ENCODE data around the gene PRDX5.
A peak's percentile ranks its signal among the peaks of the same experiment; 100 is the strongest.

Gene PRDX5

DNA sequence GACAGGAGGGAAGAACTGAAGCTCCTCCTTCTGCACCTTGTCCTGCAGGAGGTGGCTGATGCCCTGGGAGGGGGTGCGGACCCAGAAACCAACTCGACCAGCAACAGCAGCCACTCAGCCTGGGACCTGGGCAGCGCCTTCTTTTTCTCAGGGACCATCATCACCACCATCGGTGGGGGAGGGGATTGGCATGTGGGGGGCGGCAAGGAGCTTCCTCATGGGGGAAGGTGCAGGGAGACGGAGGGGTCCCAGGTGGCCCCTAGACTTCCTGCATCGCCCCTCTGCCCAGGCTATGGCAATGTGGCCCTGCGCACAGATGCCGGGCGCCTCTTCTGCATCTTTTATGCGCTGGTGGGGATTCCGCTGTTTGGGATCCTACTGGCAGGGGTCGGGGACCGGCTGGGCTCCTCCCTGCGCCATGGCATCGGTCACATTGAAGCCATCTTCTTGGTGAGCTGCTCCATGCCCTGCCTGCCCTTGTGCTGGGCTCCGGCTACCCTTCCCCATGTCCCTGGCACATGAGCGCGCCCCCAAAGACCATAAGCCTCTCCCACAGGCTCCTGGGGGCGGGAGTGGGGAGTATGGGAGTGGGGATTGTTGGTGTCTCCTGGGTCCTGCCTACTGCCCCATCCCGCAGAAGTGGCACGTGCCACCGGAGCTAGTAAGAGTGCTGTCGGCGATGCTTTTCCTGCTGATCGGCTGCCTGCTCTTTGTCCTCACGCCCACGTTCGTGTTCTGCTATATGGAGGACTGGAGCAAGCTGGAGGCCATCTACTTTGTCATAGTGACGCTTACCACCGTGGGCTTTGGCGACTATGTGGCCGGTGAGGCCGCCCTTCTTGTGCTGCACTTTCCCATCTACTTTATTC, 20.9 kb upstream of the PRDX5 start:
- Mint-ChIP-seq H3K4me1 (ENCODE audit: low read depth) (peaks cover 11% of the 10 kb centered on the region), H3K9me3 (no peaks in the 10 kb centered on the region), H3K36me3 (ENCODE audit: low read depth) (no peaks in the 10 kb centered on the region), H3K27ac (no peak overlapping the region), H3K4me3 (no peak overlapping the region), H3K27me3 (ENCODE audit: low read depth) (peaks cover 87% of the 10 kb centered on the region)

DNA sequence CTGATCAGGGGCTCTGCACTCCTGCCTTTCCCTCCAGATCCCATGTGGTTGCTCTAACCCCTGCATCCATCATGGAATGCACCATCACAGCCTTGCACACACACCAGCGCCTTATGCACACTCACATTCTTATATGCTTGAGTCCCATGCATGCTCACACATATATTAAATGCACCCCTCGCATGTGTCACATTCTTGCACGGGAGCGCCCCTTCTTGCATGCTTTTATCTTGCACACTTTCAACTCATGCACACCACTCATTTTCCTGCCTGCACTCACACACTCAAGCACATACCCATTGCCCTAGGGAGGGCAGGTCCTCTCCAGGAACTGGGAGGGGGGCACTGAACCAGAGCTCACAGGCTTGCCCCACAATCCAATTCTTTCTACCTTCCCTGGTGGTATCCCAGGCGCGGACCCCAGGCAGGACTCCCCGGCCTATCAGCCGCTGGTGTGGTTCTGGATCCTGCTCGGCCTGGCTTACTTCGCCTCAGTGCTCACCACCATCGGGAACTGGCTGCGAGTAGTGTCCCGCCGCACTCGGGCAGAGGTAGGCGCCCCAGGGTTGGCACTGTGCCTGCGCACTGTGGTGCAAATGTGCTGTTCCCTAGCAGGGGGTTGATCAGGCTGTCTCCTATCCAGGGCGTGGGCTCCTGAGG, 20.1 kb upstream of the PRDX5 start:
- Mint-ChIP-seq H3K9me3 (no peaks in the 10 kb centered on the region), H3K4me1 (ENCODE audit: low read depth) (peaks cover 11% of the 10 kb centered on the region), H3K36me3 (ENCODE audit: low read depth) (no peaks in the 10 kb centered on the region), H3K4me3 (no peak overlapping the region), H3K27me3 (ENCODE audit: low read depth) (peaks cover 81% of the 10 kb centered on the region), H3K27ac (no peak overlapping the region)

DNA sequence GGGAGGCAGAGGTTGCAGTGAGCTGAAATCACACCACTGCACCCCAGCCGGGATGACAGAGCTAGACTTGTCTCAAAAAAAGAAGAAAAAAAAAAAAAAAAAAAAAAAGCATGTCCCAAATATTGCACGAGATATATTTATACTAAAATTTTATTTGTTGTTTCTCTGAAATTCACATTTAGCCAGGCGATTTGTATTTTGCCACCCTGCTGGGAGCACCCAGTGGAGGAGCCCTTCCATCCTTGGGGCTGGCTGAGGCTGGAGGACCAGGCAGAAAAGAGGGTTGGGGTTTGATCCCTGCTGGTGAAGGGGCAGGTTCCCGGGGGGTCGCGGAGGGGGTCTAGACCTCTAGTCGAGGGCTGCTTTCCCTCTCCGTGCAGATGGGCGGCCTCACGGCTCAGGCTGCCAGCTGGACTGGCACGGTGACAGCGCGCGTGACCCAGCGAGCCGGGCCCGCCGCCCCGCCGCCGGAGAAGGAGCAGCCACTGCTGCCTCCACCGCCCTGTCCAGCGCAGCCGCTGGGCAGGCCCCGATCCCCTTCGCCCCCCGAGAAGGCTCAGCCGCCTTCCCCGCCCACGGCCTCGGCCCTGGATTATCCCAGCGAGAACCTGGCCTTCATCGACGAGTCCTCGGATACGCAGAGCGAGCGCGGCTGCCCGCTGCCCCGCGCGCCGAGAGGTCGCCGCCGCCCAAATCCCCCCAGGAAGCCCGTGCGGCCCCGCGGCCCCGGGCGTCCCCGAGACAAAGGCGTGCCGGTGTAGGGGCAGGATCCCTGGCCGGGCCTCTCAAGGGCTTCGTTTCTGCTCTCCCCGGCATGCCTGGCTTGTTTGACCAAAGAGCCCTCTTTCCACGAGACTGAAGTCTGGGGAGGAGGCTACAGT, 18.7 kb upstream of the PRDX5 start:
- peak overlapping the region; percentile 63 for H3K4me3 Mint-ChIP-seq
- no peaks in the 10 kb centered on the region for H3K9me3 Mint-ChIP-seq
- H3K27ac Mint-ChIP-seq, result peak overlapping the region; percentile 36
- H3K4me1 Mint-ChIP-seq (ENCODE audit: low read depth), result peaks cover 15% of the 10 kb centered on the region
- H3K36me3 Mint-ChIP-seq (ENCODE audit: low read depth), result no peaks in the 10 kb centered on the region
- H3K27me3 Mint-ChIP-seq (ENCODE audit: low read depth), result peaks cover 67% of the 10 kb centered on the region

DNA sequence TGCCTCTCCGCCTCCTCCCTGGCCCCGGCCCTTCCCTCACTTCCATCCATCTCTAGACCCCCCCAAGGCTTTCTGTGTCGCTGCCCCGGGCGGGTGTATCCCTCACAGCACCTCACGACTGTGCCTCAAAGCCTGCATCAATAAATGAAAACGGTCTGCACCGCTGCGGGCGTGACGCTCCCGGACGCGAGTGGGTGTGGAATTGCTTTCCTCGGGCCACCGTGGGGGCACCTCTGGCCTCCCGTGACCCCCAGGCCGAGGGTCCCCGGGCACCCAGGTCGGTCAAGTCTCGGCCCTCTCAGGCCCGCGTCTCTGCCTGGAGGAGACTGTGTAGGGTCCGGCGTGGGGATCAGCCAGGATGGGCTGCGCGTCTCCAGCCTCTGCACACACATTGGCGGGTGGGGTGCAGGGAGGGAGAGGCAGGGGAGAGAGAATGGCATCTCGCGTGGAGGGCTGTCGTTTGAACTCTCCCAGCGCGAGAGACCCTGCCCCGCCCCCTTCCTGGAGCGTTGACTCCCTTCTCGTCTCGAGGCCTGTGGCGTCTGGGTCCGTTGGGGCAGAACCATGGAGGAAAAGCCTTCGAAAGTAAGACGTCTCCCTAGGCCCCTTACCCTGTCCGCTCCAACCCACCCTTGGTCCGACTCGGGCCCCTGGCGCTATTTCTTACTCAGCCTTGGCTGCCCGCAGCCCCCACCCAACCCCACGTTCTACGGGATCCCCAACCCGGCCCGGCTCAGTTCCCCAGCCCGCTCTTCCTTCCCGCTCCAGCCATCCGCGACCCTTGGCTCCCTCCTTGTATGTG, 17.9 kb upstream of the PRDX5 start, which contains the start of gene CATSPERZ:
TSS of gene CATSPERZ (plus strand) at position 512 of the 802 bp plus-strand sequence. CDS start at position 565, 53 bp downstream.
- H3K36me3 Mint-ChIP-seq (ENCODE audit: low read depth), result no peaks in the 10 kb centered on the region
- peak within 1 kb of the TSS; percentile 76 for H3K4me3 Mint-ChIP-seq
- peak within 1 kb of the TSS; percentile 36 for H3K27ac Mint-ChIP-seq
- H3K27me3 Mint-ChIP-seq (ENCODE audit: low read depth), result peaks cover 60% of the 10 kb centered on the region
- H3K4me1 Mint-ChIP-seq (ENCODE audit: low read depth), result peaks cover 19% of the 10 kb centered on the region
- H3K9me3 Mint-ChIP-seq, result no peaks in the 10 kb centered on the region

DNA sequence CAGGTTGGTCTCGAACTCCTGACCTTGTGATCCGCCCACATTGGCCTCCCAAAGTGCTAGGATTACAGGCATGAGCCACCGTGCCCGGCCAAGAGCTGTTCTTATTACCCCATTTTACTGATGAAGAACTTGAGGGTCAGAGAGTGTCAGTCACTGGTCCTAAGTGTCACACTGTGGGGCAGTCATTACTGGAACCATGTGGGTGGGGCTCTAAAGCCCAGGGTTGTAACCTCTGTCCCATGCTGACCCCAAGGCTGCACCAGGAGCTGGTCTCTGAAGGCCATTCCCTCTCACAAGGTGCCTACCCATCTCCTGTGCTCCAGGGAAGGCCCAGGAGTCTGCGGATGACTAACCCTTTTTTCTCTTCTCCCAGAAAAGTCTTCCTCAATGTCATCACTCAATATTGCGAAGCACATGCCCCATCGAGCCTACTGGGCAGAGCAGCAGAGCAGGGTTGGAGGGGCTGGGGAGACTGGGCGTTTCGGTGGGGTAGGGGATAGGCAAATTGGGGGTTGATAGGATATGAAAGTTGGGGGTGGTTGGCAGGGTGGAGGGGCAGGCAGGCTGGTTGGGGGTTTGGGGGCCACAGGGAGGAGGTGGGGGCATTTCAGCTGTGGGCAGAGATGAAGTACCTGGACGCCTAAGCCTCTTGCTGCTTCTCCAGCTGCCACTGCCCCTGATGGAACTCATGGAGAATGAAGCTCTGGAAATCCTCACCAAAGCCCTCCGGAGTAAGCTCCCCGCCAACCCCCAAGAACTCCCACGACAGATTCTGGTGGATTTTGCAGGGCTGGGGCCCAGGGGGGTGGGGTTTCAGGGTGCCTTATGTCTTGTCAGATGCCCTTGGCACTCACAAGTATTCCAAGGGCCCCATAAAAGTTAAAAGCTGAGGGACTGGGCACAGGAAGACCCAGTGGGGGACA, 14.6 kb upstream of the PRDX5 start:
- Mint-ChIP-seq H3K36me3 (ENCODE audit: low read depth) (peaks cover 7% of the 10 kb centered on the region), H3K27ac (peak overlapping the region; percentile 93), H3K27me3 (ENCODE audit: low read depth) (peaks cover 27% of the 10 kb centered on the region), H3K9me3 (no peaks in the 10 kb centered on the region), H3K4me1 (ENCODE audit: low read depth) (peaks cover 29% of the 10 kb centered on the region), H3K4me3 (no peak overlapping the region)

DNA sequence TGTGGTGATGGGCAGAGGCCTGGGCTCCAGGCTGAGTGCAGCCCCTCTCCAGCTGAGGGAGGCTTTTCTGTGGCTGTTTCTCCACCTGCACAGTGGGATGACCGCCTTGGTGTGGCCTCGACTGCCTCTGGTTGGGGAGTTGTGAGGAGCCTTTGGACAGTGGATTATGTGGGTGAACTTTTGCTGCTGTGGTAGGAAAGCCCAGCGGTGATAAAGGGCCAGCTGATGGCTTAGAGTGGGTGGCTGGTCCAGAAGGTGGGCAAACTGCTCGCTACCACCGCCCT, 13.9 kb upstream of the PRDX5 start:
- H3K27ac Mint-ChIP-seq, result peak overlapping the region; percentile 93
- peaks cover 21% of the 10 kb centered on the region for H3K27me3 Mint-ChIP-seq (ENCODE audit: low read depth)
- H3K9me3 Mint-ChIP-seq, result no peaks in the 10 kb centered on the region
- H3K36me3 Mint-ChIP-seq (ENCODE audit: low read depth), result peaks cover 7% of the 10 kb centered on the region
- peak overlapping the region; percentile 90 for H3K4me3 Mint-ChIP-seq
- peaks cover 28% of the 10 kb centered on the region for H3K4me1 Mint-ChIP-seq (ENCODE audit: low read depth)

DNA sequence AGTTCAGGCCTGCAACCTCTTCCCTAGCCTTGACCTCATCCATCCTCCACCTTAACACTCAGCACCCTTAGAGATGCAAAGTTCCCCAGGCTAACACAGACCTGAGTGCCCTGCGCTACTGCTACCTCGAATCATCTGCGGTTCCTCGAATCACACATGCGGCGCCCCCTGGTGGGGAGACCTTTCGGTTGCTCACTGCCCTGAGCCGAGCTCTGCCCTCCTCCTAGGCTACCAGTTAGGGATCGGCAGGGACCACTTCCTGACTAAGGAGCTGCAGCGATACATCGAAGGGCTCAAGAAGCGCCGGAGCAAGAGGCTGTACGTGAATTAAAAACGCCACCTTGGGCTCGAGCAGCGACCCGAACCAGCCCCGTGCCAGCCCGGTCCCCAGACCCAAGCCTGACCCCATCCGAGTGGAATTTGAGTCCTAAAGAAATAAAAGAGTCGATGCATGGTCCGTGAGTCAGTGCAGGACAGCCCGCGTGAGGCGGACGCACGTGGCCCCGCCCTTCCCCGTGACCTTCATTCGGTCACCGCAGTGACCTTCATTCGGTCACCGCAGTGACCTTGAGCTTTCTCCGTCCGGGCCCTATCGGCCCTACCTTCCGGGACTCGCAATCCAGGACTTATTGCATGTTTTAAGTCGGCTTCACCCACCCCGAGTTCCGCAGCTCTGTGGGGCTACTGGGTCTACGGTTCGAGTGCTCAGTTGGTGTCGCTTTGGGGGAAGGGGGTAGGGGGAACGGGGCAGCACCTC, 13.4 kb upstream of the PRDX5 start:
- Mint-ChIP-seq H3K27me3 (ENCODE audit: low read depth) (peaks cover 15% of the 10 kb centered on the region), H3K36me3 (ENCODE audit: low read depth) (peaks cover 7% of the 10 kb centered on the region), H3K4me3 (peak overlapping the region; percentile 90), H3K9me3 (no peaks in the 10 kb centered on the region), H3K4me1 (ENCODE audit: low read depth) (peaks cover 28% of the 10 kb centered on the region), H3K27ac (peak overlapping the region; percentile 93)

DNA sequence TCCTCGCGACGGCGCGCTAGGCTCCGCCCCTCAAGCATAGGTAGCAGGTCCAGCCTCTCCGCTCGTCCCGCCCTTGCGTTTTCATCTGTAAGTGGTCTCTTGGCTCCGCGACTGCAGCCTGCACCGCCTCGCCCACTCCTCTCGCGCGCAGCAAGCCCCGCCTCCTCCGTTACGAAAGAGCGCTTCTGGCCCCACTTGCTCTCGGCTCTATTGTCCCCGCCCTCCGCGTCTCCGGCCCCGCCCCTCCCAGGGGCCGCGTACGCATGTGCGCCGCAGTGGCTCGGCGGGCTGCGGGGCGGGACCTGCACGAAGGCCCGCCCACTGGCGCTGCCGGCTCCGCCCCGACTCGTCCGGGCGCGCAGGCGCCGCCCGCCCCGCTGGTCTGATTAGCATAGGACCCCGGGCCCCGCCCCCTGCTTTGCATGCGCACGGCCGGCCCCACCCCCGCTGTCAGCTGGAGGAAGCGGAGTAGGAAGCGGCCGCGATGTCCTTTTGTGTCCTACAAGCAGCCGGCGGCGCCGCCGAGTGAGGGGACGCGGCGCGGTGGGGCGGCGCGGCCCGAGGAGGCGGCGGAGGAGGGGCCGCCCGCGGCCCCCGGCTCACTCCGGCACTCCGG, 12.7 kb upstream of the PRDX5 start, which contains the start of gene ESRRA:
TSS of gene ESRRA (plus strand) at position 450 of the 616 bp plus-strand sequence. CDS start 1,656 bp downstream, outside the sequence.
- Mint-ChIP-seq H3K4me3 (peak within 1 kb of the TSS; percentile 96), H3K4me1 (ENCODE audit: low read depth) (peaks cover 26% of the 10 kb centered on the region), H3K9me3 (no peaks in the 10 kb centered on the region), H3K27ac (peak within 1 kb of the TSS; percentile 93), H3K27me3 (ENCODE audit: low read depth) (peaks cover 10% of the 10 kb centered on the region), H3K36me3 (ENCODE audit: low read depth) (peaks cover 7% of the 10 kb centered on the region)

DNA sequence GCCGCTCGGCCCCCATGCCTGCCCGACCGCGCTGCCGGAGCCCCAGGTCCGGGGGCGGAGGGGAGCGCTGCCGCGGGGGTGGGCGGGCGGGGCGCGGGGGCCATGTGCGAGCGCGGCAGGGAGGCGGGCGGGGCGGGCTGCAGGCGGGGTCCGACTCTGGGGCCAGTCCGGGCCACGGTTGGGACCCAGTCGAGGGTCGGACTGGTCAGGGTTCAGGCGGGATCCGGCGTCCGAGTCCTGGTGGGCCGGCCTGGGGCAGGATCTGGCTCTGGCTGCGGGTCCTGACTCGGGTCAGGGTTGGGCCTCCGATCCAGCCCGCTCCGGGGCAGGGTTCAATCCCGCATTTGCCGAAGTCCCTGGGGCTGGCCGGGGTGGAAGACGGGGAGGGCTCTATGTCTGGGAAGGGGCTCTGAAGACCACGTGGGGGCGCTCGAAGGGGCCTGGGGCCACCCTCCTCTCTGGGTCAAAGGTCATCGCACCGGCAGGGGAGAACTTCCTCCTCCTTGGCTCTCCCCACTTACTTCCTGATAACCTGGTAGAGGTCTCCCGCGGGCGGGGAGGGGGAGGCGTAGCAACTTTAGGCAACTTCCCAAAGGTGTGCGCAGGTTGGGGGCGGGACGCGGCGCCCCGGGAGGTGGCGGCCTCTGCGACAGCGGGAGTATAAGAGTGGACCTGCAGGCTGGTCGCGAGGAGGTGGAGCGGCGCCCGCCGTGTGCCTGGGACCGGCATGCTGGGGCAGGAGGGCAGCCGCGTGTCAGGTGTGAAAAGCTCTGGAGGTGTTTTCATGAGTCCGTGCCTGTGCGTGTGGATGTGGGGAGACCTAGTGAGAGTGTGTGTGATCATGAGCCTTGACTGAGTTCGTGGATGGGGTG, 12.0 kb upstream of the PRDX5 start:
- peaks cover 2% of the 10 kb centered on the region for H3K27me3 Mint-ChIP-seq (ENCODE audit: low read depth)
- H3K27ac Mint-ChIP-seq, result peak overlapping the region; percentile 90
- H3K36me3 Mint-ChIP-seq (ENCODE audit: low read depth), result peaks cover 7% of the 10 kb centered on the region
- H3K4me3 Mint-ChIP-seq, result peak overlapping the region; percentile 96
- no peaks in the 10 kb centered on the region for H3K9me3 Mint-ChIP-seq
- peaks cover 18% of the 10 kb centered on the region for H3K4me1 Mint-ChIP-seq (ENCODE audit: low read depth)

DNA sequence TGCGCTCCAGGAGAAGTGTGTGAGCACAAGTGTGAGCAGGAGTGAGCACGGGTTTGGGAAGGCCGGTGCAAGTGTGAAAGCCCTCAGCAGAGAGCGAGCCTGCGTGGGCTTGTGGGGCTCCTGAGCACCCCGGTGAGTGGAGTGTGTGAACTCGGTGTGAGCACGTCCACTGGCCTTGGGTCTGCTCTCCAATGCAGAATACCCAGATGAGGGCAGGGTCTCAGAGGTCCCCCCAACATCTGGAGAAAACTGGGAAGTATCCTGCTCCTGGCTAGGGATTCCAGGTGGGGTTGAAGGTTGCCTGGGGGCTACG, 11.4 kb upstream of the PRDX5 start:
- Mint-ChIP-seq H3K4me3 (peak overlapping the region; percentile 96), H3K36me3 (ENCODE audit: low read depth) (peaks cover 7% of the 10 kb centered on the region), H3K27ac (peak overlapping the region; percentile 90), H3K9me3 (no peaks in the 10 kb centered on the region), H3K27me3 (ENCODE audit: low read depth) (no peaks in the 10 kb centered on the region), H3K4me1 (ENCODE audit: low read depth) (peaks cover 18% of the 10 kb centered on the region)

DNA sequence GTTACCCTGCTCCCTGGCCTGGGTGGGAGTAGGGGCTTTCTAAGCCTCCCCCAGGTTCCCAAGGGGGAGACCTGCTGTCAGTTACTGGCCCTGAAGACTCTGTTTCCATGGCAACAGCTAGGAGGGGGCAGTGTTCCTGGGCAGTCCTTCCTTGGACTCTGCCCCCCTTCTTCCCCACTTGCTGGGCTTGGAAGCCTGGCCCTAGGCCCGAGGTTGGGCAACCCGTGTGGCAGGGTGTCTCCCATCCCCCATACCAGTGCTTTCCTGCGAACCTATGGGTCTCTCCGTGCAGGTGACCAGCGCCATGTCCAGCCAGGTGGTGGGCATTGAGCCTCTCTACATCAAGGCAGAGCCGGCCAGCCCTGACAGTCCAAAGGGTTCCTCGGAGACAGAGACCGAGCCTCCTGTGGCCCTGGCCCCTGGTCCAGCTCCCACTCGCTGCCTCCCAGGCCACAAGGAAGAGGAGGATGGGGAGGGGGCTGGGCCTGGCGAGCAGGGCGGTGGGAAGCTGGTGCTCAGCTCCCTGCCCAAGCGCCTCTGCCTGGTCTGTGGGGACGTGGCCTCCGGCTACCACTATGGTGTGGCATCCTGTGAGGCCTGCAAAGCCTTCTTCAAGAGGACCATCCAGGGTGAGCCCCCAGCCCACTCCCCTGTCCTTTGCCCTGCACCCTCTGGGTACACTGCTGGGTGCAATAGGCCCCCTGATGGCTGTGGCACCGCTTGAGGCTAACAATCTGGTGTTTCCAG, 10.9 kb upstream of the PRDX5 start:
- Mint-ChIP-seq H3K27me3 (ENCODE audit: low read depth) (no peaks in the 10 kb centered on the region), H3K36me3 (ENCODE audit: low read depth) (peaks cover 7% of the 10 kb centered on the region), H3K4me3 (peak overlapping the region; percentile 96), H3K4me1 (ENCODE audit: low read depth) (peaks cover 18% of the 10 kb centered on the region), H3K9me3 (no peaks in the 10 kb centered on the region), H3K27ac (no peak overlapping the region)
